Peyer's patch (tissue), 4 donors: ENCODE data around the gene FOXJ1.

Source experiments
- CTCF ChIP-seq, 6 experiments: fragments of 450-650 bp in 4 of 6; fragments of 200-600 bp in 2 of 6; sonication (generic) in 1 of 6; IDR thresholded peaks; one replicate each; pipeline ENCODE4 v1.5.1; 2017 to 2019; ENCODE audit warnings: antibody characterized with exemption in 6 of 6, mild to moderate bottlenecking in 3 of 6, moderate library complexity in 1 of 6
- POLR2A ChIP-seq, 2 donors: fragments of 450-650 bp; IDR thresholded peaks; one replicate each; pipeline ENCODE4 v1.5.1; 2017; ENCODE audit warnings: antibody characterized with exemption in 2 of 2, mild to moderate bottlenecking in 2 of 2, moderate library complexity in 2 of 2

DNA sequence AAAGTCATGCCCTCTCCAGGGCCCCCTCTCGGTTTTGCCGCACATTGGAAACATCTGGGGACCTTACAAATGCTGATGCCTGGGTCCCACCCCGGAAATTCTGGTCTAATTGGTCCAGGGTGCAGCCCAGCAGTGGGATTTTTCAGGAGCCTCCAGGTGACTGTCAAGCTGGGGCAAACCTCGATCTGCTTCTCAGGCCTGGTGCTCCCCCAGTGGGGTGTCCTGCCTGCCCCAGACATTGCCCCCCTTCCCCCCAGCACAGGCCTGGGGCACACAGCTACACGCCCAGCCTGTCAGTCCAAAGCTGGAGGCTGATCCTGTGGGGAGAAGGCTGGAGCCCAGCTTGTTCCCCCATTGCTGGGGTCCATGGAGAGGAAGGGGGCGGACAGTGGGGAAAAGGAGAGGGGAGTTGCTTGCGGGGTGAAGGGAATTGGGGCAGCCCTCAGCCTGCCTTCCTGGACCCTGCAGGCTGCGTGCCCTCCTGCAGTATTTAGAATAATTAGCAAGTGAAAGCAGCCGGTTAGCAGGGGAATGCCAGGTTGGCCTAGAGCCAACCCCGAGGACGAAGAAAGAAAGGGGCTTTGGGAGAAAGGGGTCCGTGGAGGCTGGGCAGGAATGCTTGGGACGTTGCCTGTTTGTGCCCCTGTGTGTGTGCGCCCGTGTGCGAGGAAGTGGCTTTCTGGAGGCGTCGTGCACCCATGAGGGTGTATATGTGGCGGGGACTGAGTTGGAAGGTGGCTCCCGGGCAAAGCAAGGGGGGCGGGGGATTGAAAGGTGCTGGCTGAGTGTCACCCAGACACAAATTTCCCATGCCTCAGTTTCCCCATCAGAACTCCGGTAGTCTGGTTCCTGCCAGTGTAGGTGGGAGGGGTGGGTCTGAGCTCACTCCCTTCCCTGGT, 5.9 kb downstream of the FOXJ1 start:
- TF ChIP-seq CTCF (IDR thresholded peaks at IDR 0.05) (no peak), POLR2A (IDR thresholded peaks at IDR 0.05) (no peak)
